Osteoblast (primary cell): Measurements from ENCODE around the gene B4GAT1. TPM values are rescaled to one million over a fixed set of nuclear protein-coding genes. Genes with fewer than 3 reads are reported as not detected.
"Not testable (repeated sequence)": the region's sequence is repeated elsewhere in the genome, so short reads cannot be mapped to it uniquely, and the experiment has no call there.

Source experiments
- DNase-seq: peaks from one replicate; pipeline ENCODE4 v3.0.0; 2011; ENCODE audit warnings: low spot score, mixed read lengths; ENCODE audit not compliant: insufficient read length; ENCODE audit errors: missing footprints
- H2AFZ ChIP-seq: 2 replicates; pipeline ENCODE4 v1.6.0; 2011; ENCODE audit warnings: mild to moderate bottlenecking, low read length
- H3K27ac ChIP-seq: 2 replicates; pipeline ENCODE4 v1.5.1; 2011; ENCODE audit warnings: mild to moderate bottlenecking, low read depth, low read length, moderate library complexity
- H3K27me3 ChIP-seq: 2 replicates; pipeline ENCODE4 v1.6.0; 2012; ENCODE audit warnings: mild to moderate bottlenecking, control low read depth, inconsistent platforms, low read length, moderate library complexity; ENCODE audit not compliant: insufficient read depth
- H3K36me3 ChIP-seq: 2 replicates; pipeline ENCODE4 v1.5.1; 2011; ENCODE audit warnings: mild to moderate bottlenecking, low read length, control low read depth, moderate library complexity; ENCODE audit not compliant: insufficient read depth
- H3K4me1 ChIP-seq: 2 replicates; pipeline ENCODE4 v1.5.1; 2011; ENCODE audit warnings: mild to moderate bottlenecking, low read length, control low read depth, moderate library complexity; ENCODE audit not compliant: insufficient read depth
- H3K4me2 ChIP-seq: 2 replicates; pipeline ENCODE4 v1.6.0; 2011; ENCODE audit warnings: mild to moderate bottlenecking, low read length; ENCODE audit not compliant: insufficient read depth
- H3K4me3 ChIP-seq: fragments of 200-600 bp; sonication (generic); 3 replicates; pipeline ENCODE4 v1.5.1; 2012; ENCODE audit warnings: mild to moderate bottlenecking, low read length, inconsistent platforms; ENCODE audit not compliant: insufficient read depth
- H3K79me2 ChIP-seq: 2 replicates; pipeline ENCODE4 v1.6.0; 2012; ENCODE audit warnings: mild to moderate bottlenecking, low read length, control low read depth, inconsistent platforms; ENCODE audit not compliant: insufficient read depth
- H3K9me3 ChIP-seq: 2 replicates; pipeline ENCODE4 v1.5.1; 2011; ENCODE audit warnings: low read depth, low read length, control low read depth
- H4K20me1 ChIP-seq: 2 replicates; pipeline ENCODE4 v1.6.0; 2012; ENCODE audit warnings: mild to moderate bottlenecking, low read length, control low read depth; ENCODE audit not compliant: insufficient read depth
- CTCF ChIP-seq: IDR thresholded peaks from 2 replicates; pipeline ENCODE4 v1.5.1; 2011; ENCODE audit warnings: mild to moderate bottlenecking, low read depth, low read length, moderate library complexity; ENCODE audit errors: extremely low read depth
- total RNA-seq: library from RNA; depleted of rRNA; stranded (reverse); fragments of >200 nt; gene quantifications from 2 replicates; pipeline ENCODE4 v1.2.3, GENCODE V29; 2012

The B4GAT1 gene
- total RNA-seq, 1 donor: 20.6 TPM

GRCh38 chr11:66386171-66387069 is 39.0 kb upstream of the B4GAT1 start:
- H3K27ac ChIP-seq: no peak overlapping the region
- H3K79me2 ChIP-seq: no peaks in the 10 kb centered on the region
- no peaks in the 10 kb centered on the region for H3K36me3 ChIP-seq
- H3K4me3 ChIP-seq: peak overlapping the region; percentile 65
- H4K20me1 ChIP-seq: no peaks in the 10 kb centered on the region
- H3K4me2 ChIP-seq: peak overlapping the region; percentile 95
- TF ChIP-seq CTCF: peak; percentile 99
- peaks cover 3% of the 10 kb centered on the region for H3K4me1 ChIP-seq
- peak; percentile 90 for DNase-seq
- peak overlapping the region; percentile 97 for H2AFZ ChIP-seq
- H3K9me3 ChIP-seq: no peaks in the 10 kb centered on the region
- H3K27me3 ChIP-seq: peaks cover 4% of the 10 kb centered on the region

DNA sequence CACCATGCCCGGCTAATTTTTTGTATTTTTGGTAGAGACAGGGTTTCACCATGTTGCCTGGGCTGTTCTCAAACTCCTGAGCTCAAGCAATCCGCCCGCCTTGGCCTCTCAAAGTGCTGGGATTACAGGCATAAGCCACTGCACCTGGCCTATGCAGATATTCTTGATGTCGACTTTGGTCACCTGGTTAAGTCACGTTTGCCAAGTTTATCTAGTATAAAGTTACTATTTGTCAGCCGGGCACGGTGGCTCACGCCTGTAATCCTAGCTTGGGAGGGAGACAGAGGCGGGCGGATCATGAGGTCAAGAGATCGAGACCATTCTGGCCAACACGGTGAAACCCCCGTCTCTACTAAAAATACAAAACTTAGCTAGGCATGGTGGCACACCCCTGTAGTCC is 36.9 kb upstream of the B4GAT1 start:
- not testable (repeated sequence) for H3K9me3 ChIP-seq, DNase-seq, H3K4me2 ChIP-seq, H3K27ac ChIP-seq, H4K20me1 ChIP-seq, H3K4me1 ChIP-seq, H3K27me3 ChIP-seq, H2AFZ ChIP-seq, H3K4me3 ChIP-seq, H3K79me2 ChIP-seq, H3K36me3 ChIP-seq

- not testable (repeated sequence) for H3K27ac ChIP-seq, H3K36me3 ChIP-seq, H3K9me3 ChIP-seq, DNase-seq, H3K4me1 ChIP-seq, H3K27me3 ChIP-seq, H3K4me3 ChIP-seq, H3K79me2 ChIP-seq, H4K20me1 ChIP-seq, H3K4me2 ChIP-seq, H2AFZ ChIP-seq
These were observed 32.8 kb upstream of the B4GAT1 start for GRCh38 chr11:66380264-66380663.

DNA sequence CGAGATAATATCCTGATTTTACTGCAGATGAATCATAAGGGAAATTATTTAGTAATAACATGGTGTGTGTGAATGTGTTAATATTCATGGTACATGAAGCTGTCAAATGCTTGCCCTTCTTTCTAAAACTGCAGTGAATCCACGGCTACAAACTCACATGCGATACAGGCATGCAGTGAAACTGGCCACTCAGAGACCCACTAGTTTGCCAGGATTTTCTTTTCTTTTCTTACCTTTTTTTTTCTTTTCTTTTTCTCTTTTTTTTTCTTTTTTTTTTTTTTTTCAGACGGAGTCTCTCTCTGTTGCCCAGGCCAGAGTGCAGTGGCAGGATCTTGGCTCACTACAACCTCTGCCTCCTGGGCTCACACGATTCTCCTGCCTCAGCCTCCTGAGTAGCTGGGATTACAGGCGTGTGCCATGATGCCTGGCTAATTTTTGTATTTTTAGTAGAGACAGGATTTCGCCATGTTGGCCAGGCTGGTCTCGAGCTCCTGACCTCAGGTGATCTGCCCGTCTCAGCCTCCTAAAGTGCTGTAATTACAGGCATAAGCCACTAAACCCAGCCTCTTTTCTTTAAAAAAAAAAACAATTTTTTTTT is 26.4 kb upstream of the B4GAT1 start:
- DNase-seq, H3K27ac ChIP-seq, H3K36me3 ChIP-seq, H3K4me3 ChIP-seq, H4K20me1 ChIP-seq, H3K4me2 ChIP-seq, H2AFZ ChIP-seq, H3K79me2 ChIP-seq, H3K9me3 ChIP-seq: not testable (repeated sequence)
- peaks cover 34% of the 10 kb centered on the region for H3K27me3 ChIP-seq
- peaks cover 26% of the 10 kb centered on the region for H3K4me1 ChIP-seq

- Histone ChIP-seq H3K4me3 (no peak overlapping the region), H3K9me3 (no peaks in the 10 kb centered on the region), H3K27ac (no peak overlapping the region), H3K4me2 (no peak overlapping the region), H3K79me2 (no peaks in the 10 kb centered on the region), H3K4me1 (peaks cover 26% of the 10 kb centered on the region), H3K27me3 (peaks cover 34% of the 10 kb centered on the region), H3K36me3 (no peaks in the 10 kb centered on the region), H4K20me1 (no peaks in the 10 kb centered on the region), H2AFZ (no peak overlapping the region)
- no peak for DNase-seq
- TF ChIP-seq CTCF: no peak
These were observed 25.8 kb upstream of the B4GAT1 start for GRCh38 chr11:66373265-66373664.
